Naive thymus-derived CD8-positive, alpha-beta T cell (primary cell): ENCODE results near the gene NPAS3. TPM values are rescaled to one million over a fixed set of nuclear protein-coding genes. Genes with fewer than 3 reads are reported as not detected.

Experiments
- ATAC-seq, 2 donors: fragments of 150-1000 bp; cut with Tn5 transposase in 1 of 2; sonication (Bioruptor Pico), chemical (Tn5 transposase) in 1 of 2; 1 replicate in 1 of 2; 2 replicates in 1 of 2; pipeline ENCODE4 v1.10.0; 2021; ENCODE audit warnings: mild to moderate bottlenecking in 2 of 2, moderate library complexity in 2 of 2
- POLR2A ChIA-PET: fragments of 350-600 bp; sonication (Branson Sonifier 250); formaldehyde crosslinking; loops from one replicate; lab custom pipeline; 2021; ENCODE audit warnings: antibody characterized with exemption; lab: Charles Lee
- DNase-seq, 10 donors: peaks; one replicate each; pipeline versions ENCODE4 v3.0.0 to v3.0.0-alpha.2; 2020 to 2022
- H3K27ac Mint-ChIP-seq, 10 donors: one replicate each; pipeline ENCODE4 v1.8.0; 2020 to 2022; ENCODE audit warnings: mild to moderate bottlenecking in 10 of 10, mixed read lengths in 10 of 10, moderate library complexity in 4 of 10, inconsistent platforms in 1 of 10
- H3K27me3 Mint-ChIP-seq, 5 donors: one replicate each; pipeline ENCODE4 v1.8.0; 2021 to 2022; ENCODE audit warnings: mixed read lengths in 5 of 5
- H3K36me3 Mint-ChIP-seq, 3 donors: one replicate each; pipeline ENCODE4 v1.8.0; 2020 to 2022; ENCODE audit warnings: mixed read lengths in 3 of 3, mild to moderate bottlenecking in 2 of 3, inconsistent platforms in 1 of 3
- H3K4me1 Mint-ChIP-seq, 4 donors: one replicate each; pipeline ENCODE4 v1.8.0; 2021 to 2022; ENCODE audit warnings: mixed read lengths in 4 of 4
- H3K4me3 Mint-ChIP-seq, 10 donors: one replicate each; pipeline ENCODE4 v1.8.0; 2020 to 2022; ENCODE audit warnings: mild to moderate bottlenecking in 10 of 10, mixed read lengths in 10 of 10, moderate library complexity in 6 of 10, inconsistent platforms in 1 of 10
- H3K9me3 Mint-ChIP-seq, 9 donors: one replicate each; pipeline ENCODE4 v1.8.0; 2020 to 2022; ENCODE audit warnings: mixed read lengths in 9 of 9, mild to moderate bottlenecking in 3 of 9, inconsistent platforms in 1 of 9, moderate library complexity in 1 of 9
- polyA plus RNA-seq, 3 donors: library from polyadenylated mRNA; unstranded; fragments of 300-500 nt; fragmentation: Illumina TruSeq; gene quantifications; one replicate each; pipeline ENCODE4 v1.2.3, GENCODE V29; 2021
- total RNA-seq, 8 experiments: library from RNA in 2 of 8; stranded (reverse) in 2 of 8; gene quantifications; one replicate each; pipeline ENCODE4 v1.2.3 and lab custom pipeline; 2021 to 2026

Gene NPAS3
- total and polyA plus RNA-seq, 5 experiments from 2014 or later, result not detected

DNA sequence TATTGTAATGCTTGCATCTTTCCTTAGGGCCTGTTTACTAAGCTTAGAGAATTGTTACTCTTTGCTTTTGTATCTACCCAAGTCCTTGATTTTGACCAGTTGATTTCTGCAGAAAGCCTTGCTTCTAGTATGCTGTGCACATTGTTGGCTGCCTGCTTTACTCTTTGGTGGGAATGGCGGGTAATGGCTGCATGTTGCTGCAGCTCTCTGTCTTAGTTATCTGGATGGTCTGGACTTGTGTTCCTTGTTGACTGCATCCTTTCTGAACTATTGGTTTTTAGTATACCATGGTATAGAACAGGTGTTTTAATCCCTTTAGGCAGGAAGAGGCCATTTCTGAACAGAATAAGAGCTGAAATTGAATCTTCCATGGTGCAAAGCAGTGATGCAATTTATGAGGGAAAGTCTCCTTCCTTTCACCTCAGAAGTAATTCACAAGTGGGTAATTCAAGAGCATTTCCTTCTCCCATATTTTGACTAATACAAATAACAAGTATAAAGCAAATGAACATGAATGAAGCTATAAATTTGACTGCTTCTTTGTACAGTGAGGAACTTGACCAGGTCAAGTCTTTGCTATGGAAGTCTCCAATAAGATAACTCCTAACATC lies 466.4 kb downstream of the NPAS3 start:
- no peaks in the 10 kb centered on the region for H3K4me1 Mint-ChIP-seq
- ATAC-seq (no peak), DNase-seq (no peak)
- no peak overlapping the region for H3K4me3 Mint-ChIP-seq
- no peak overlapping the region for H3K27ac Mint-ChIP-seq
- POLR2A ChIA-PET, result no interaction called here
- peaks cover 0 to 7% (median 0%) of the 10 kb centered on the region in 5 donors for H3K27me3 Mint-ChIP-seq
- H3K9me3 Mint-ChIP-seq, result peaks cover 0 to 12% (median 2%) of the 10 kb centered on the region in 9 donors
- H3K36me3 Mint-ChIP-seq, result no peaks in the 10 kb centered on the region

DNA sequence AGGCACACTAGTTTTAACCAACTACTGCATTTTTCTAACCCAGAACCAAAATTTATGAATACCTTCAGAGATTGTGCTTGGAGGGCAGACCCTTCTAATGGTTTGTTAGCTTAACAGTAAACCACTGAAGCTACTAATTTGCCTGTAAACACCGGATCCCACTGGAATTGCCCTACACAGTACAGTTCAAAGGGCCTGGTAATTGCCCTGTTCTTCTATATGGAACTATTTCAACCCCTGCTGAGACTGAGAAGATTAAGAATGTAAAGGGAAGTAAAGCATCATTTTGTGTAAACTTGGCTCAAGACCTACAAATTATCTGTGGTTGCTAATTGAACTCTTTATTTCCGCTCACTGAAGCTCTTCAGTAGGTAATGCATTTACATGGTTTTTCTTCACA lies 468.1 kb downstream of the NPAS3 start:
- H3K4me3 Mint-ChIP-seq, result no peak overlapping the region
- no peak overlapping the region for H3K27ac Mint-ChIP-seq
- POLR2A ChIA-PET, result no interaction called here
- H3K27me3 Mint-ChIP-seq, result peaks cover 0 to 11% (median 0%) of the 10 kb centered on the region in 5 donors
- no peaks in the 10 kb centered on the region for H3K36me3 Mint-ChIP-seq
- no peak for DNase-seq
- no peak for ATAC-seq
- no peaks in the 10 kb centered on the region for H3K4me1 Mint-ChIP-seq
- H3K9me3 Mint-ChIP-seq, result peaks cover 0 to 13% (median 4%) of the 10 kb centered on the region in 9 donors

DNA sequence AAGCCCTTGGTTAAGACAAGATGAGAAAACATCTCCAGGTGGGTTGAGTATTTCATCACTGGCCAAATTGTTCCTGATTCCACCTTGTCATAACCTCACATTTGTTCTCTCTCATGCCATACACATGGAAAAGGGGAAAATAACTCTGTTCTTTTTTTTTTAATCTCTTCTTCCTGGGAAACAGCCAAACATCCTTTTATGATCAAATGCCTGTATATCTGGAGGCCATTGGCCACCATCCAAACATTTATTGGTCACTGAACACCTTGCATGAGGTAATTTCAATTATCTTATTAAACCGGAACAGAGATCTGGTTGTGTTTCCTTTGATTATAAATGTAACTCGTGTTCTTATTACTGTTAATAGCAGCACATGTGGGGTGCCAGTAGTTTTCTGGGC lies 469.6 kb downstream of the NPAS3 start:
- POLR2A ChIA-PET, result no interaction called here

DNA sequence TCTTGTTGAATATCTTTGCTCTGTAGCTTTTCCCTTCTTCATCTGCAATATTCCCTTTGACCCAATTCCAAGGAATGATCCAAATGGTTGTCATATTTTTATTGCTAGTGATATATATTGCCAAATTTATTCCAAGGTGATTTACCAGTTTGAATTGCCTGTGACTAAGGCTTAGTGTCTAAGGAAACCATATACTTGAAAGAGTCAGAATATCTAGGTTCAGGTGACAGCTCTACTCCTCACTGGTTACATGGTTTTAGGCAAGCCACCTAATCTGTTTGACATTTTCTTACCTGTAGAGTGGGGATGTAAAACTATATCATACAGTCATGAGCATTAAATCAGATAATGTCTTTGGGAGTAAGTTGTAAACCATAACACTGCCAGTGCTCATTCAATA lies 473.8 kb downstream of the NPAS3 start:
- no peaks in the 10 kb centered on the region for H3K36me3 Mint-ChIP-seq
- H3K4me3 Mint-ChIP-seq, result no peak overlapping the region
- no peak for ATAC-seq
- peaks cover 0 to 15% (median 0%) of the 10 kb centered on the region in 5 donors for H3K27me3 Mint-ChIP-seq
- DNase-seq, result no peak
- H3K9me3 Mint-ChIP-seq, result peaks cover 0 to 7% (median 0%) of the 10 kb centered on the region in 9 donors
- POLR2A ChIA-PET, result no interaction called here
- peaks cover 0 to 2% (median 0%) of the 10 kb centered on the region in 4 donors for H3K4me1 Mint-ChIP-seq
- H3K27ac Mint-ChIP-seq, result no peak overlapping the region

More for the DNA sequence above, 469.6 kb downstream of the NPAS3 start:
- Mint-ChIP-seq H3K27me3 (peaks cover 0 to 11% (median 0%) of the 10 kb centered on the region in 5 donors), H3K9me3 (peaks cover 0 to 14% (median 4%) of the 10 kb centered on the region in 9 donors), H3K27ac (no peak overlapping the region), H3K36me3 (no peaks in the 10 kb centered on the region), H3K4me1 (no peaks in the 10 kb centered on the region), H3K4me3 (no peak overlapping the region)
- no peak for DNase-seq
- ATAC-seq, result no peak

DNA sequence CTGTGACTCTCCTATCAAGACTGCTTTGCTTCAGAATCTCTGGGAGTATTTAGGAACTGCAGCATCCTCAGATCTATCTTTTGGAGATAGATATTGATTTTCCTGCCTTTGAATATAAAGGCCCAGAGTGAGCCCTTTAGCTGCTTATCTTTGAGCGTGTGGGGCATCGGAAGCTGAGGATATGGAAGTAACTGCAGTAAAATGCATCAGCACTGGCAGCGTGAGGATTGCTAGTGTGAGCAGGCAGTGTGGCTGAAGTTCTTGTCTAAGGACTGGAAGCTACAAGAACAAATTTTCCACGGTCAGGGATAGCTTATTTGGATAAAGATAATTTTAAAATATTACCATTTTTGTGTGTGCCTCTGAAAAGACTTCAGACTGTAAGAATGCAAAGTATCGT lies 474.7 kb downstream of the NPAS3 start:
- peaks cover 0 to 5% (median 0%) of the 10 kb centered on the region in 9 donors for H3K9me3 Mint-ChIP-seq
- H3K36me3 Mint-ChIP-seq, result no peaks in the 10 kb centered on the region
- H3K27ac Mint-ChIP-seq, result no peak overlapping the region
- peaks cover 0 to 11% (median 0%) of the 10 kb centered on the region in 5 donors for H3K27me3 Mint-ChIP-seq
- no peak for ATAC-seq
- POLR2A ChIA-PET, result no interaction called here
- DNase-seq, result no peak
- H3K4me1 Mint-ChIP-seq, result peaks cover 0 to 2% (median 0%) of the 10 kb centered on the region in 4 donors
- H3K4me3 Mint-ChIP-seq, result no peak overlapping the region

DNA sequence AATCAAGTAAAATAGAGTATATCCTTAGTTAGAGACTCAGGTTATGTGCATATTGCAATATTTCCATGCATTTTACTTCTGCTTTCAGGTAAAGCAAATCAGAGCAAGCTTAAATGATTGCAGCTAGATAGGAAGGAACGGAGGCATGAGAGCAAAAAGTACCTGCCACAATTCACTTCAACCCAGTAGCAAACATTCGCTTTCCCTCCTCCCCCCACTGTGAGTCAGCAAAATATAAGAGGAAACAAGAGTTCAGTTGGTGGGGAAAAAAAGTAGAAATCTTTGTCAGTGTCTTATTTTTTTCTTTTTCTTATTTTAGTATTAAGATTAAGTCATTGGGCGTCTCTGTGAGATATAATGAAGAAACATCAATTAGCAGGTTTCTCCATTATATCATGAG lies 475.4 kb downstream of the NPAS3 start:
- peaks cover 0 to 2% (median 0%) of the 10 kb centered on the region in 4 donors for H3K4me1 Mint-ChIP-seq

DNA sequence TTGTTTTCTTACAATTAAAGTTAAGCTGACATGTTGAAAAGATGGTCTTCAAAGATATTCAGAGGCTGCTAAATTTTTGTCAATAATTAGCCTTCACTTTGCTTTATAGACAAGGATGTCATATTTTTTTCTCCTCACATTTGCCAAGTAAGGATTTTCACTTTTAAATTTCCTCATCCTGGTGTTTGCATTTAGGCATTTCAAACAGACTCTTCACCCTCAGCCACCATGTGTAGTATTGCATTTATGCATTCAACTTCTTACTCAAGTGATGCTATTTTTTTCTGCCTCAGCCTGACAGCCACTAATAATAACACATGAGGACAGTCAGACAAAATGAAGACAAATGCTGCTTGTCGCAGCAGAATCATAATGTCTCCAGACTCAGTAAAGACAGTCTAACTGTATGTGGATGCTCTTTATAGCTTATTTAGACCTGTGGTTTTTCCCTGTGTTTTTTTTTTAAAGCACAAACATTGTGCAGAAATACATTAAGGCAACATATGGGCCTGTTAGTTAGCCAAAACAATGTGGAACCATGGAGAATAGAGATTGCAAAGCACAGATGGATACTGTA lies 481.5 kb downstream of the NPAS3 start:
- ATAC-seq, result no peak
- Mint-ChIP-seq H3K36me3 (no peaks in the 10 kb centered on the region), H3K9me3 (peaks cover 0 to 1% (median 0%) of the 10 kb centered on the region in 9 donors), H3K4me3 (no peak overlapping the region), H3K4me1 (no peaks in the 10 kb centered on the region), H3K27me3 (peaks cover 0 to 7% (median 0%) of the 10 kb centered on the region in 5 donors), H3K27ac (no peak overlapping the region)
- POLR2A ChIA-PET, result no interaction called here
- DNase-seq, result no peak

More for the DNA sequence above, 475.4 kb downstream of the NPAS3 start:
- no peak overlapping the region for H3K27ac Mint-ChIP-seq
- H3K9me3 Mint-ChIP-seq, result peaks cover 0 to 5% (median 0%) of the 10 kb centered on the region in 9 donors
- no peaks in the 10 kb centered on the region for H3K36me3 Mint-ChIP-seq
- no peak for ATAC-seq
- H3K4me3 Mint-ChIP-seq, result no peak overlapping the region
- peaks cover 0 to 11% (median 0%) of the 10 kb centered on the region in 5 donors for H3K27me3 Mint-ChIP-seq
- DNase-seq, result no peak
- POLR2A ChIA-PET, result no interaction called here

DNA sequence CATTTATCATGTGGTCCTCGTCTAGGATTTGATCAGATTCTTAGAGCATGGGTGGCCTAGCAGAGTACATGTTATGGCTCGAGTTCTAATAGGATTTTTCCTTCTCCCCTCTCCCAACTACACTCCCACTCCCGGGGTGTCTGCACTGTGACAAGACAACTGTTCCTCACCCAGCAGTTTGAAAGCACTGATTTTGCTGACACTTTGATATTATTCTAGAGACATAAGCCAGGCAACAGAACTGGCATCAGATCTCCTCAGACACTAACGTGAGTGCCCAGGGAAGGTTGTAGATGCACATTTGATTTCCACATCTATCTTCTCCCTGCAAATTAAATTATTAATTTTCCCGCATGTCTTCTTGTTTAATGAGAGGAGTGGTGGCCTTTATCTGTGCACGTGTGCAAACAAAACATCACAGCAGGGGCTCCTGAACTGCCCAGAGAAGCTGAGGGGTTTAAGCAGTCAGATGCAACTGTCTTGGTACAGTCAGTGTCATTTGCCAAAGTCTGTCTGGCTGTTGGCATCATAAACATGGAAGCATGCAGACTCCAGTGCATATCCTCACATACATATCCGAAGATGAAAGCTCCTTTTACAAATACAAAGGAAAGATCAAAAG lies 491.8 kb downstream of the NPAS3 start:
- ATAC-seq (no peak), DNase-seq (no peak)
- H3K27me3 Mint-ChIP-seq, result peaks cover 0 to 2% (median 0%) of the 10 kb centered on the region in 5 donors
- H3K27ac Mint-ChIP-seq, result no peak overlapping the region
- peaks cover 0 to under 1% (median 0%) of the 10 kb centered on the region in 4 donors for H3K4me1 Mint-ChIP-seq
- H3K36me3 Mint-ChIP-seq, result no peaks in the 10 kb centered on the region
- POLR2A ChIA-PET, result no interaction called here
- H3K9me3 Mint-ChIP-seq, result no peaks in the 10 kb centered on the region
- no peak overlapping the region for H3K4me3 Mint-ChIP-seq

DNA sequence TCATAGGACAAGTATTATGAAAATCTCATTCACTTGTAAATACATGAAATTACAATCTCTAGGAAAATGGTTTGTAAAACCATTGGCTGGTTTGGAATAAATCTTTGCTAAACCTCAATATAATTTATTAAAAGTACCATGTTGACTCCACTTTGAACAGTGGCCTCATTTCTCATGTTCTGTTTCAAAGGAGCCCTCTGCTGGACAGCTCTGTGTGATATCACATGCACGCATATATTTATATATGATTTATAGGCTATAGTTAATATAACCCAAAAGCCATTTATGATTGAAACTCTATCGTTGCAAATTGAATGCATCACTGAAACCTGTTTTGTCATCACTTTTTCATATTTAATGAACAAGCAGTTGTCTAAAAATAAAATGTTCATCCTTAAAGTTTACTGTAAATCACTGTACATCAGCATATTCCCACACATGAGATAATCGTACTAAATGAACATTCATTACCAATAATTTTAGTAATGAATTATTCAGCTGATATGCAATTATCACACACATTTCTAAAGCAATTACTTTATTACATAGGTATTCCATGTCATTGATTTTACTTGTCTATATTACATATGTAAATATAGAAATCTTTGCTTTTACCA lies 493.8 kb downstream of the NPAS3 start:
- Mint-ChIP-seq H3K27ac (no peak overlapping the region), H3K27me3 (peaks cover 0 to 2% (median 0%) of the 10 kb centered on the region in 5 donors), H3K4me3 (no peak overlapping the region), H3K9me3 (peaks cover 0 to 2% (median 0%) of the 10 kb centered on the region in 9 donors), H3K4me1 (peaks cover 3 to 10% (median 7%) of the 10 kb centered on the region in 4 donors), H3K36me3 (no peaks in the 10 kb centered on the region)
- ATAC-seq (no peak), DNase-seq (no peak)
- POLR2A ChIA-PET, result no interaction called here

DNA sequence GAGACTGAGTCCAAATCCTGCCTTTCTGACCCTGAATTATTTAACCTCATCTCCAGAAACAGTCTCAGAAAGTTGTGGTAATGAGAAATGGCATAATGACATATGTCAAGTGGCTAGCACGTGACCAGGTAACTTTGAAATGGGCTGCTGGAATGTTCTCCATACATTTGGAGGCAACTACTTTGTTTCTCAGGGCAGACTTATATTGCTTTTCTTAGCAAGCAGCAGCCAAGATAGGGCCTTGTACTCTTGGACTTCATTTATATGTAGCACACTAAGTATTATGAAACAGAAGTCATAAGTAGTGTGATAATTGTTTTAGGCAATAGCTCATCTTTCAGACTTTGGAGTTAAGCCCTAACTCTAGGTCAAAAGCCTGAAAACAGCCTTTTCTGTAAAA lies 494.7 kb downstream of the NPAS3 start:
- ATAC-seq (no peak), DNase-seq (no peak)
- Mint-ChIP-seq H3K27me3 (peaks cover 0 to 2% (median 0%) of the 10 kb centered on the region in 5 donors), H3K4me1 (peaks cover 3 to 10% (median 7%) of the 10 kb centered on the region in 4 donors), H3K27ac (no peak overlapping the region), H3K36me3 (no peaks in the 10 kb centered on the region), H3K4me3 (no peak overlapping the region), H3K9me3 (peaks cover 0 to 2% (median 0%) of the 10 kb centered on the region in 9 donors)
- POLR2A ChIA-PET, result no interaction called here

DNA sequence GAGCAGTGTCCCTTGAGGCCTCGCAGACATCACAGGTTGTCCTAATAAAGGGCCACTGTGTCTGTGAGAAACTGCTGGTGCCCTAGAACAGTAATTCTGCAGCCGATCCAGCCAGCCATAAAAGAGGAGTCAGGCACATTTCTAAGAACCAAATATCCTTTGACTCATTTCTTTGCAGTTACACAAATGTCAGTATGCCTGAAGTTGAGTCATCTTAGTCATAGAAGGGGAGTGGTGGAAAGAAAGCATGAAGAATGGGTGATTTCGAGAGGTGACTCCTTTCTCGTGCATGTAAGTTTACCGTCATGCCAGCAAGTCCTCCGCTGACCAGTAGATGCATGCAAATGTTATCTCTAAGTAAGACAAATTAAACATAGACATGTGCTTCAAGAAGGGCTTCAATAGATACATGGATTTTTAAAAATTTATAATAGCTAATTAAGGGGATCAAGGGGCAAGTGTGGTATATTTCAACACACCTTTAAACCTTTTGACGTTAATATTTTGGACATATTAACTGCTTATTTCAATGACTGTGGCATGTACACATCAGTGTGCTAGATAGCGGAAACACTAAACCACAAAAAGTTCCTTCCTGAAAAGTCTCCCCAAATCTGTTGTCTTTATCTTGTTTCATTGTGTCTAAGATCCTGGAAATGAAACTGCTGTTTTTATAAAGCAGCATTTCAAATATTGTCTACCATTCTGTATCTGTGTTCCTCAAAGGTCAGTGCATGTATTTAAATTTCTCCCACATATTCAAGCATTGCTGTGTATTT lies 497.4 kb downstream of the NPAS3 start:
- peaks cover 0 to 2% (median 0%) of the 10 kb centered on the region in 9 donors for H3K9me3 Mint-ChIP-seq
- H3K36me3 Mint-ChIP-seq, result no peaks in the 10 kb centered on the region
- POLR2A ChIA-PET, result no interaction called here
- DNase-seq (no peak), ATAC-seq (no peak)
- peaks cover 3 to 10% (median 7%) of the 10 kb centered on the region in 4 donors for H3K4me1 Mint-ChIP-seq
- peaks cover 0 to 2% (median 0%) of the 10 kb centered on the region in 5 donors for H3K27me3 Mint-ChIP-seq
- no peak overlapping the region for H3K27ac Mint-ChIP-seq
- H3K4me3 Mint-ChIP-seq, result no peak overlapping the region

DNA sequence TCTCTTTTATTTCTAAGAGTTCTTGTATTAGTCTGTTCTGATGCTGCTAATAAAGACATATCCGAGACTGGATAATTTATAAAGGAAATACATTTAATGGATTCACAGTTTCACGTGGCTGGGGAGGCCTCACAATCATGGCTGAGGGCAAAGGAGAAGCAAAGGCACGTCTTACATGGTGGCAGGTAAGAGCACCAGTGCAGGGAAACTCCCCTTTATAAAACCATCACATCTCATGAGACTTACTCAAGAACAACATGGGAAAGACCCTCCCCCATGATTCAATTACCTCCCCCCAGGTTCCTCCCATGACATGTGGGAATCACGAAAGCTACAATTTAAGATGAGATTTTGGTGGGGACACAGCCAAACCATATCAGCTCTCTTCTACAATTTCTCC lies 503.0 kb downstream of the NPAS3 start:
- POLR2A ChIA-PET, result no interaction called here
- Mint-ChIP-seq H3K27ac (no peak overlapping the region), H3K27me3 (peaks cover 0 to 1% (median 0%) of the 10 kb centered on the region in 5 donors), H3K4me1 (peaks cover 0 to 3% (median 0%) of the 10 kb centered on the region in 4 donors), H3K36me3 (no peaks in the 10 kb centered on the region), H3K9me3 (peaks cover 0 to 2% (median 0%) of the 10 kb centered on the region in 9 donors), H3K4me3 (no peak overlapping the region)
- ATAC-seq (no peak), DNase-seq (no peak)
